Loucy (cell line): ENCODE results near the gene OSBP.

Experiments
- H2AFZ ChIP-seq: fragments of 200-600 bp; sonication (generic); 2 replicates; pipeline ENCODE4 v1.6.0; 2016; ENCODE audit warnings: antibody characterized with exemption, mild to moderate bottlenecking, low read length, moderate library complexity
- H3F3A ChIP-seq: fragments of 200-600 bp; 2 replicates; pipeline ENCODE4 v1.6.0; 2016; ENCODE audit warnings: antibody characterized with exemption, low read depth, mild to moderate bottlenecking
- H3K27me3 ChIP-seq: fragments of 200-600 bp; sonication (generic); 2 replicates; pipeline ENCODE4 v1.6.1; 2014; ENCODE audit warnings: low read length, mild to moderate bottlenecking; ENCODE audit not compliant: insufficient read depth, poor library complexity, severe bottlenecking
- H3K36me3 ChIP-seq: fragments of 200-600 bp; sonication (generic); 2 replicates; pipeline ENCODE4 v1.6.1; 2016; ENCODE audit warnings: low read length; ENCODE audit not compliant: insufficient read depth
- H3K4me1 ChIP-seq: fragments of 200-600 bp; sonication (generic); 2 replicates; pipeline ENCODE4 v1.5.1; 2014; ENCODE audit warnings: low read length, mild to moderate bottlenecking; ENCODE audit not compliant: insufficient read depth, poor library complexity, severe bottlenecking
- H3K4me2 ChIP-seq: fragments of 200-600 bp; sonication (generic); 2 replicates; pipeline ENCODE4 v1.6.0; 2014; ENCODE audit warnings: antibody characterized with exemption, low read length, low read depth, mild to moderate bottlenecking; ENCODE audit not compliant: poor library complexity, severe bottlenecking
- H3K4me3 ChIP-seq: fragments of 200-600 bp; sonication (generic); 2 replicates; pipeline ENCODE4 v1.5.1; 2014; ENCODE audit warnings: low read length, mild to moderate bottlenecking, mixed read lengths; ENCODE audit not compliant: poor library complexity, severe bottlenecking
- H3K79me2 ChIP-seq: fragments of 200-600 bp; sonication (generic); 2 replicates; pipeline ENCODE4 v1.6.1; 2014; ENCODE audit warnings: low read length; ENCODE audit not compliant: insufficient read depth
- H3K9ac ChIP-seq: fragments of 200-600 bp; sonication (generic); 2 replicates; pipeline ENCODE4 v1.6.0; 2014; ENCODE audit warnings: mild to moderate bottlenecking, low read depth, low read length, moderate library complexity; ENCODE audit not compliant: poor library complexity, severe bottlenecking
- H3K9me2 ChIP-seq: fragments of 200-600 bp; sonication (generic); replicated peaks from 2 replicates; pipeline ENCODE4 v1.6.1; 2016; ENCODE audit warnings: low read depth, low read length, mixed read lengths
- H3K9me3 ChIP-seq: fragments of 200-600 bp; sonication (generic); 2 replicates; pipeline ENCODE4 v1.6.1; 2014; ENCODE audit warnings: mild to moderate bottlenecking, antibody characterized with exemption, low read length, low read depth; ENCODE audit not compliant: insufficient read depth
- H4K20me1 ChIP-seq: fragments of 200-600 bp; sonication (generic); 2 replicates; pipeline ENCODE4 v1.6.0; 2014; ENCODE audit warnings: antibody characterized with exemption, low read length, mild to moderate bottlenecking; ENCODE audit not compliant: insufficient read depth, poor library complexity, severe bottlenecking
- CTCF ChIP-seq: fragments of 200-600 bp; sonication (generic); conservative IDR thresholded peaks from 2 replicates; pipeline ENCODE4 v1.5.1; 2014; ENCODE audit warnings: mild to moderate bottlenecking, antibody characterized with exemption, low read length
- EZH2phosphoT487 ChIP-seq: fragments of 200-600 bp; IDR thresholded peaks from 2 replicates; pipeline ENCODE4 v1.6.1; 2018; ENCODE audit warnings: antibody characterized with exemption, mild to moderate bottlenecking, moderate library complexity, borderline replicate concordance

Gene OSBP

DNA sequence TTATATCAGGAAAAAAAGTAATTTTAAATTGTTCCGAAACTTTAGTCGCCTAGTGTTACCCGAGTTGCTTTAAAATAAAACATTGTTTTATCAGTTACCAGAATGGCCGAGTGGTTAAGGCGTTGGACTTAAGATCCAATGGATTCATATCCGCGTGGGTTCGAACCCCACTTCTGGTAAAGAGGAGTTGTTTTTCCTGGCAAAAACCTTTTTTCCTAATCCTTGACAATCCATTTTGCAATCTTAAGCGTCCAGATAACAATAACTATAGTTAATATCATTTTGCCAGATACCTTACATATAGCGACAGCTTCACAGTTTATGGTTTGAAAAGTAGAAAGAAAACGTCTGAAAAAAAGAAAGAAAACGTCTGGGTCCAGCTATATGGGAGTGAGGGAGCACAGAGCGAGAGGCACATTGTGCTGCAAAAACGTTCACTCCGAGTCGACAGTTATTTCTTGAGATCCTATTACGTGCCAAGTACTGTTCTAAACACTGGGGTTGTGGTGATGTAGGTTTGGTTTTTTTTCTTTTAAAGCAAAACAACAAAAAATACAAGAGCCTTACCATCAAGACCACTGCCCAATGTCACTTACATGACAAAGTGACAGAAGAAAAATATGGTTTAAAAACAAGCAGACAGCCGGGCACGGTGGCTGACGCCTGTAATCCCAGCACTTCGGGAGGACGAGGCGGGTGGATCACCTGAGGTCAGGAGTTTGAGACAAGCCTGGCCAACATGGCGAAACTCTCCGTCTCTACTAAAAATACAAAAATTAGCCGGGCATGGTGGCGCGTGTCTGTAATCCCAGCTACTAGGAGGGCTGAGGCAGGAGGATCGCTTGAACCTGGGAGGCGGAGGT lies 63.7 kb downstream of the OSBP start:
- H3F3A ChIP-seq: peaks cover 19% of the 10 kb centered on the region
- H3K79me2 ChIP-seq: no peaks in the 10 kb centered on the region
- H3K9ac ChIP-seq: peak overlapping the region; percentile 77
- peak overlapping the region; percentile 89 for H3K4me2 ChIP-seq
- no peaks in the 10 kb centered on the region for H3K9me2 ChIP-seq
- no peaks in the 10 kb centered on the region for H3K27me3 ChIP-seq
- H3K36me3 ChIP-seq: no peaks in the 10 kb centered on the region
- H4K20me1 ChIP-seq: no peaks in the 10 kb centered on the region
- no peak for TF ChIP-seq EZH2phosphoT487
- TF ChIP-seq CTCF: no peak
- peaks cover 41% of the 10 kb centered on the region for H3K4me1 ChIP-seq
- H2AFZ ChIP-seq: peak overlapping the region; percentile 85; the same call in 1 of the 2 replicates
- H3K4me3 ChIP-seq: peak overlapping the region; percentile 78
- H3K9me3 ChIP-seq: no peaks in the 10 kb centered on the region

- H3K36me3 ChIP-seq: no peaks in the 10 kb centered on the region
- H2AFZ ChIP-seq: peak overlapping the region; percentile 85
- peaks cover 16% of the 10 kb centered on the region for H3F3A ChIP-seq
- no peaks in the 10 kb centered on the region for H3K27me3 ChIP-seq
- H3K4me1 ChIP-seq: peaks cover 41% of the 10 kb centered on the region
- TF ChIP-seq CTCF (no peak), EZH2phosphoT487 (no peak)
- H3K9ac ChIP-seq: peak overlapping the region; percentile 77
- H4K20me1 ChIP-seq: no peaks in the 10 kb centered on the region
- H3K79me2 ChIP-seq: no peaks in the 10 kb centered on the region
- no peaks in the 10 kb centered on the region for H3K9me3 ChIP-seq
- H3K9me2 ChIP-seq: no peaks in the 10 kb centered on the region
- peak overlapping the region; percentile 89 for H3K4me2 ChIP-seq
- H3K4me3 ChIP-seq: peak overlapping the region; percentile 78
Measured at GRCh38 chr11:59550842-59551658, 64.5 kb downstream of the OSBP start.

DNA sequence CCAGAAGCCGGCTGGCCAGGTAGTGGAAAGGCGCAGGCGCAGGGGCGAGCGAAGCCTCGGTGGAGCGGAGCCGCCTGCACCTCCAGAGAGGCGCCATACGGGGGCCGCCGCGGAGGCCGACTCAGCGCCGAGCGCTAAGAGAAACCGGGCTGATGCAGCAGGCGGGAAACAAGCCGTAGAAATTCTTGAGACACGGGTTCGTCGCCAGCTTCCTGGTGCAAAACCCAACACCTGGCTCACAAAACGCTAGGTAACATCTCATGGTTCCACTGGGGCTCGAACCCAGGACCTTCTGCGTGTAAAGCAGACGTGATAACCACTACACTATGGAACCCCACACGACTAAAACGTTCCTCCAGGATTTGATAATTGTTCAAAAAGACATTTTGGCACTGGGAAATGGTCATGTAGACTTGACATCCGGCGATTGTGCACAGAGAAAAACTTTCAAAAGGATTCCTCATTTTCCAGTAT lies 65.2 kb downstream of the OSBP start:
- H3K4me3 ChIP-seq: peak overlapping the region; percentile 78
- H3K9me2 ChIP-seq: no peaks in the 10 kb centered on the region
- H3K9ac ChIP-seq: peak overlapping the region; percentile 77
- peak overlapping the region; percentile 85 for H2AFZ ChIP-seq
- TF ChIP-seq CTCF (peak; percentile 48), EZH2phosphoT487 (no peak)
- peak overlapping the region; percentile 89 for H3K4me2 ChIP-seq
- no peaks in the 10 kb centered on the region for H3K27me3 ChIP-seq
- peaks cover 35% of the 10 kb centered on the region for H3K4me1 ChIP-seq
- peaks cover 16% of the 10 kb centered on the region for H3F3A ChIP-seq
- no peaks in the 10 kb centered on the region for H3K36me3 ChIP-seq
- no peaks in the 10 kb centered on the region for H3K9me3 ChIP-seq
- H4K20me1 ChIP-seq: no peaks in the 10 kb centered on the region
- no peaks in the 10 kb centered on the region for H3K79me2 ChIP-seq
